ENCODE data around the gene TP53BP2.

TP53BP2 gene

DNA sequence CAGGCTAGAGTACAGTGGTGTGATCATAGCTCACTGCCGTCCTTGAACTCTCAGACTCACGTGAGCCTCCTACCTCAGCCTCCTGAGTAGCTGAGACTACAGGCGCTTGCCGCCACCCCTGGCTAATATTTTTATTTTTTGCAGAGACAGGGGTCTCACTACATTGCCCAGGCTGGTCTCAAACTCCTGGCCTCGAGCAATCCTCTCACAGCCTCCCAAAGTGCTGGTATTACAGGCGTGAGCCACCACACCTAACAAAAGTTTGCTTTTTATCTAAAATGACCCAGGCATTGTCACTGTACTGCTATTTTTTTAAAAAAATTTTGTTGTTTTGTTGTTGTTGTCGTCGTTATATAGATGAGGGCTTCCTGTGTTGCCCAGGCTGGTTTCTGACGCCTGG lies 87.0 kb downstream of the TP53BP2 start:
- DNase-seq (ENCODE audit: low spot score) = no peak
- TF ChIP-seq, protein P1, sequence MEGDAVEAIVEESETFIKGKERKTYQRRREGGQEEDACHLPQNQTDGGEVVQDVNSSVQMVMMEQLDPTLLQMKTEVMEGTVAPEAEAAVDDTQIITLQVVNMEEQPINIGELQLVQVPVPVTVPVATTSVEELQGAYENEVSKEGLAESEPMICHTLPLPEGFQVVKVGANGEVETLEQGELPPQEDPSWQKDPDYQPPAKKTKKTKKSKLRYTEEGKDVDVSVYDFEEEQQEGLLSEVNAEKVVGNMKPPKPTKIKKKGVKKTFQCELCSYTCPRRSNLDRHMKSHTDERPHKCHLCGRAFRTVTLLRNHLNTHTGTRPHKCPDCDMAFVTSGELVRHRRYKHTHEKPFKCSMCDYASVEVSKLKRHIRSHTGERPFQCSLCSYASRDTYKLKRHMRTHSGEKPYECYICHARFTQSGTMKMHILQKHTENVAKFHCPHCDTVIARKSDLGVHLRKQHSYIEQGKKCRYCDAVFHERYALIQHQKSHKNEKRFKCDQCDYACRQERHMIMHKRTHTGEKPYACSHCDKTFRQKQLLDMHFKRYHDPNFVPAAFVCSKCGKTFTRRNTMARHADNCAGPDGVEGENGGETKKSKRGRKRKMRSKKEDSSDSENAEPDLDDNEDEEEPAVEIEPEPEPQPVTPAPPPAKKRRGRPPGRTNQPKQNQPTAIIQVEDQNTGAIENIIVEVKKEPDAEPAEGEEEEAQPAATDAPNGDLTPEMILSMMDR (IDR thresholded peaks at IDR 0.05; ENCODE audit: extremely low read depth, missing control alignments) = no peak

DNA sequence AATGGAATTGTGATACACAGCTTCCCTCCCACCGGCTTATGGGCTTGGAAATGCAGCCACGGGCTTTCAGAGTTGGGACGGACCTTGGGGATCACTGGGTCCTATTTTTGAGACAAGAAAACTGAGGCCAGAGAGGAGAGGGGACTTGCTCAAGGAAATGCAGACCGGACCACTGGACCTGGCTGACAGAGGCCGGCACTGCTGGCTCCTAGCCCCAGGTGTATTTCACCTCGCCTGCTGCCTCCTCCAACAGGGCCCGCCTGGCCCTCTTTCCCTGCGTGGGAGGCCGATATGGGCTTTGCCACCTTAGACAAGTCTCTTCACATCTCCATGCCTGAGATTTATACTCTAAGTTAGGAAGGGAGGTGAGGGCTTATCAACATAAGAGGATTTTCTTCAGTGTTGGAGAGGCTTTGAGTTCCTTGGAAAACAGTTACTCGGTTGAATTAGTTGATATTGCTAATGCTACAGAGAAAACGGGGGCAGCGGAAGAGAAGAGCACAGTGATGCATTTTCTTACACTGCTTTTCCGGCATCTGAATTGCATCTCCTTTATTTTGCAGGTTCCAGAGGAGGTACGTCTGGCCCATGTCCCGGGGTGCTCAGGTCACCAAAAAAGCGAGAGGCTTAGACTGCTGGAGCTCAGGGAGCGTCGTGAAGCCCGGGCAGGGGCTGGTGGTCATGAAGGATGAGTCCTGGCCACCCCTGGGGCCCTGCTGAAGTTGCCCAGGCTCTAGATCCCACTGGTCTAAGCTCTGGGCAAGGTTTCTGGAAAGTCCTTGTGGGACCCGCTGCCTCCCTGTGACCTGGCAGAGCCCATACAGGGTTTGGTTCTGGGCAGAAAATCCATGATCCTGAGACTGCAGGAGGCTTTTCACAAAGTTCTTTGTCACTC lies 88.7 kb downstream of the TP53BP2 start:
- DNase-seq (ENCODE audit: low spot score) = no peak

DNA sequence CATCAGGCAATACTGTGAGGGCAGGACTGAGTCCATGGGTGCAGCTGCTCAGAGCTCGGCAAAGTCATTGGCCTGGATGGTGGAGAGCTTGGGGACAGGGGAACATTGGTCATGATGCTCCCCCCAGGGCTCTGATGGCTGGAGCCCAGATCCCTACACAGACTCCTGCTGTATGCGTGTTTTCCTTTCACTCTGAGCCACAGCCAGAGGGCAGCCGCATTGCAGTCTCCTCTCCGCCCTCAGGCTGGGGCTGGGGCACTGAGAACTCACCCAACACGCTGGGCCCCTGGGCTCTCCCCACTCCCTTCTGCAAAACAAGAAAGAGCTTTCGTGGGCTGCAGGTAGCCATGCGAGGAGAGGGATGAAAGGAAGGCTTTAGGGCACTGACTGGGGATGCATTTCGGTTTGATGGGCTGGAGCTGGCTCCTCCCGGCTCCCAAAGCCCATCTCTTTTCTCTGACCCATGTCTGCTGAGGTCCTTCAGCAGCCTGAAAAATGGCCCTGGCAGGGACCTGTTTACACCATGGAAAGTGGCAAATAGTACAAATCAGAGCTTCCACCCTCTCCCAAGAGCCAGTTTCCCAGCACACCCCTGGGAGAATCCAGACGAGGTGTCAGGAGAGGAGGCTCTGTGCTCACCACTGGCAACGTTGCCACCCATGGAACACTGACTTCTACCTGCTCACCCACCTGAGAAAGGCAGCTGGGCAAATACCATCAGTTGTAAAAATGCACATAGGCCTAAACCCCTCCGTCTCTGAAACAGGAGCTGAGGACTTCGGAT lies 89.6 kb downstream of the TP53BP2 start:
- TF ChIP-seq, protein P1 (IDR thresholded peaks at IDR 0.05; ENCODE audit: extremely low read depth, missing control alignments) = no peak
- no peak for DNase-seq (ENCODE audit: low spot score)

More for the DNA sequence above, 88.7 kb downstream of the TP53BP2 start:
- TF ChIP-seq, protein P1 (IDR thresholded peaks at IDR 0.05; ENCODE audit: extremely low read depth, missing control alignments) = no peak

DNA sequence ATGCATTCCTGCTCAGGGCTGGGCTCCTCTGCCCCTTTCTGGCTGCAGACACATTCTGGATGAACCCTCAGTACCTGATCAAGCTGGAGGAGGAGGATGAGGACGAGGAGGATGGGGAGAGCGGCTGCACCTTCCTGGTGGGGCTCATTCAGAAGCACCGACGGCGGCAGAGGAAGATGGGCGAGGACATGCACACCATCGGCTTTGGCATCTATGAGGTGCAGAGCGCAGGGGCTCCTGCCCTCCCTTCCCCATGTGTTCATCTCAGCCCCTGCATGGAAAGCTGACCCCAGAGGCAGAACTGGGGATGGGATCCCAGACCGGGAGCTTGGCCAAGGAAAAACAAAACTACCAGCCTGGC lies 90.3 kb downstream of the TP53BP2 start:
- TF ChIP-seq, protein P1 (IDR thresholded peaks at IDR 0.05; ENCODE audit: extremely low read depth, missing control alignments) = no peak
- no peak for DNase-seq (ENCODE audit: low spot score)

DNA sequence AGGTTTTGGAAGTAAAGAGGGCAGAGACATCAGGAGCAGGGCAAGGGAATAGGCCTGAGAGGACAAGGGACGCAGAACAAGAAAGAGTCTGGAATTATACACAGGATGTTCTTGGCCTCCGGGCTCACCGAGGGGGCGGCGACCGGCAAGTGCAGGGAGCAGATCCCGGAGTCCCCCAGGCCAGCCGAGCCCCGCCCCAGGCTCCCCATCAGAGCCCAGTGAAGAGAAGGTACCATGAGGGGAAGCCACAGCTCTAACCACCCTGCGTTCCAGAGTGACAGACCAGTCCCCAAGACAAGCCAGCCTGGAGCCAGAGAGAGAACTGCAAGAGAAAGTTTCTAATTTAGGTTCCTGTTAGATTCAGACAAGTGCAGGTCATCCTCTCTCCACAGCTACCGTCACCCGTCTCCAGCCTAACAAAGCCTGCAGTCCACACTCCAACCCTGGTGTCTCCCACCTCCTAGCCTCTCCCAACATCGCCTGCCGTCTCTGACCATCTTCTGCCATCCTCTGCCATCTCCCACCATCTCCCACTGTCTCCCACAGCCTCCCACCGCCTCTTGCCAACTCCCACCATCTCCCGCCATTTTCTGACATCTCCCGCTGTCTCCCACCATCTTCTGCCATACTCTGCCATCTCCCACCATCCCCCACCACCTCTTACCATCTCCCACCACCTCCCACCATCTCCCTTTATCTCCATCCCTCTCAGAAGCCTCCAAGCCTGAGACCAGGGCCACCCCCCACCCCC lies 90.9 kb downstream of the TP53BP2 start:
- TF ChIP-seq, protein P1 (IDR thresholded peaks at IDR 0.05; ENCODE audit: extremely low read depth, missing control alignments) = no peak
- no peak for DNase-seq (ENCODE audit: low spot score)

DNA sequence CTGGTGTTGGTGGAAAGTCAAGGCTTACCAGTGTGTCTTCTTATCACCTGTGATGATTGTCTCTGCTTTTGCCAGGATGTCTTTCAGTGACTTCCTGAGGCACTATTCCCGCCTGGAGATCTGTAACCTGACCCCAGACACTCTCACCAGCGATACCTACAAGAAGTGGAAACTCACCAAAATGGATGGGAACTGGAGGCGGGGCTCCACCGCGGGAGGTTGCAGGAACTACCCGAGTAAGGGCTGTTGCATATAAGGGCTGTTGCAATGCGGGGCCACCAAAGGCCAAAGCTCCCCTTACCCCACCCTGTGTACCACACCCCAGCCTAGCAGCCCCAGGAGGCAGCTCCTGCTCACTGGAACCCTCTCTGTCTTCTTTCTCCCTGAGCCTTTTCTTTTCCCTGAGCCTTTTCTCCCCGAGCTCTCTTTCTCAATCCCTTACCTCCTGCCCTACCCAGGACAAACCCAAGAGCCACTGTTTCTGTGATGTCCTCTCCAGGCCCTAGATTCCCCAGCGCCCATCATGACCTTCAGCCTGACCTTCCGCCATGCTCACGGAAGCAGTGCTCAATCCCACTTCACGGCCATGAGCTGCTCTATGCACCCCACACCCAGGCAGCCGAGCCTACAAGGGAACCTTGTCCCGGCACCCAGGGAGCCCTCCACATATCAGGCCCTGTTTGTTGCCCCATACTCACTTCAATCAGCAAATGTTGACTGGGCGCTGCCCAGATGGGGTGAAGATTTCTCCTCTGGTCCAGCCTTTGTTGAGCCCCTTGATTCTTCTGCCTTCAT lies 92.8 kb downstream of the TP53BP2 start:
- TF ChIP-seq, protein P1 (IDR thresholded peaks at IDR 0.05; ENCODE audit: extremely low read depth, missing control alignments) = no peak
- DNase-seq (ENCODE audit: low spot score) = no peak
